ENCODE results near the gene KCNK4. TPM values are rescaled to one million over a fixed set of nuclear protein-coding genes. Genes with fewer than 3 reads are reported as not detected.

KCNK4 gene
- total RNA-seq, 1 donor from 2014 or later = not detected

GRCh38 chr11:64343767-64344559 lies 52.9 kb downstream of the KCNK4 start:
- H3K36me3 Mint-ChIP-seq = no peaks in the 10 kb centered on the region
- no peaks in the 10 kb centered on the region for H3K9me3 Mint-ChIP-seq
- no peak overlapping the region for H3K4me3 Mint-ChIP-seq
- DNase-seq (ENCODE audit: extremely low spot score, unreplicated experiment) = no peak
- peaks cover 4% of the 10 kb centered on the region for H3K27me3 Mint-ChIP-seq
- H3K4me1 Mint-ChIP-seq (ENCODE audit: unreplicated experiment) = peaks cover 7% of the 10 kb centered on the region
- H3K27ac Mint-ChIP-seq = no peak overlapping the region
- peak; percentile 56 for TF ChIP-seq CTCF (conservative IDR thresholded peaks at IDR 0.05)

GRCh38 chr11:64344787-64345186 lies 53.7 kb downstream of the KCNK4 start:
- no peaks in the 10 kb centered on the region for H3K36me3 Mint-ChIP-seq
- DNase-seq (ENCODE audit: extremely low spot score, unreplicated experiment) = no peak
- no peaks in the 10 kb centered on the region for H3K9me3 Mint-ChIP-seq
- no peak overlapping the region for H3K27ac Mint-ChIP-seq
- H3K4me3 Mint-ChIP-seq = no peak overlapping the region
- peaks cover 7% of the 10 kb centered on the region for H3K4me1 Mint-ChIP-seq (ENCODE audit: unreplicated experiment)
- no peak for TF ChIP-seq CTCF (conservative IDR thresholded peaks at IDR 0.05)
- no peaks in the 10 kb centered on the region for H3K27me3 Mint-ChIP-seq

- no peak for TF ChIP-seq CTCF (conservative IDR thresholded peaks at IDR 0.05)
- no peaks in the 10 kb centered on the region for H3K9me3 Mint-ChIP-seq
- H3K4me3 Mint-ChIP-seq = no peak overlapping the region
- no peaks in the 10 kb centered on the region for H3K36me3 Mint-ChIP-seq
- peak overlapping the region; percentile 26 for H3K27ac Mint-ChIP-seq
- peaks cover 4% of the 10 kb centered on the region for H3K4me1 Mint-ChIP-seq (ENCODE audit: unreplicated experiment)
- DNase-seq (ENCODE audit: extremely low spot score, unreplicated experiment) = no peak
- H3K27me3 Mint-ChIP-seq = no peaks in the 10 kb centered on the region
Observed at GRCh38 chr11:64347193-64347867, 56.2 kb downstream of the KCNK4 start.

- TF ChIP-seq CTCF (conservative IDR thresholded peaks at IDR 0.05) = no peak
- H3K27me3 Mint-ChIP-seq = no peaks in the 10 kb centered on the region
- no peaks in the 10 kb centered on the region for H3K36me3 Mint-ChIP-seq
- no peaks in the 10 kb centered on the region for H3K9me3 Mint-ChIP-seq
- no peak overlapping the region for H3K27ac Mint-ChIP-seq
- H3K4me3 Mint-ChIP-seq = no peak overlapping the region
- H3K4me1 Mint-ChIP-seq (ENCODE audit: unreplicated experiment) = peaks cover 4% of the 10 kb centered on the region
- no peak for DNase-seq (ENCODE audit: extremely low spot score, unreplicated experiment)
Observed at GRCh38 chr11:64348383-64349024, 57.4 kb downstream of the KCNK4 start.

GRCh38 chr11:64349025-64349387 lies 57.9 kb downstream of the KCNK4 start:
- H3K4me3 Mint-ChIP-seq = no peak overlapping the region
- H3K4me1 Mint-ChIP-seq (ENCODE audit: unreplicated experiment) = peaks cover 4% of the 10 kb centered on the region
- H3K36me3 Mint-ChIP-seq = no peaks in the 10 kb centered on the region
- TF ChIP-seq CTCF (conservative IDR thresholded peaks at IDR 0.05) = no peak
- H3K27me3 Mint-ChIP-seq = no peaks in the 10 kb centered on the region
- H3K27ac Mint-ChIP-seq = no peak overlapping the region
- DNase-seq (ENCODE audit: extremely low spot score, unreplicated experiment) = no peak
- H3K9me3 Mint-ChIP-seq = no peaks in the 10 kb centered on the region

Data from type B pancreatic cell (in vitro differentiated cells).